H1 (cell line): ENCODE data around the gene DIP2B. TPM values are rescaled to one million over a fixed set of nuclear protein-coding genes. Genes with fewer than 3 reads are reported as not detected.

Source experiments
- CTCF ChIA-PET: fragments of 300-600 bp; sonication (Branson Sonifier 250); formaldehyde crosslinking; loops from one replicate; lab custom pipeline; 2021; ENCODE audit not compliant: partially characterized antibody; lab: Charles Lee
- POLR2A ChIA-PET: fragments of 300-600 bp; sonication (Branson Sonifier 250); formaldehyde crosslinking; loops from one replicate; lab custom pipeline; 2021; ENCODE audit warnings: inconsistent platforms; ENCODE audit not compliant: partially characterized antibody; lab: Charles Lee
- DNase-seq, 2 experiments: peaks; one replicate each; pipeline versions ENCODE4 v3.0.0 to v3.0.0-alpha.2; 2010 to 2022; ENCODE audit warnings: low spot score in 2 of 2, low read depth in 1 of 2, mixed read lengths in 1 of 2
- FAIRE-seq: peaks from 2 replicates; lab custom pipeline; 2011; peaks lifted over from hg19 to GRCh38; lab: Jason Lieb, UNC
- H2AFZ ChIP-seq: 2 replicates; pipeline ENCODE4 v1.8.1; 2012; ENCODE audit warnings: low read length, inconsistent platforms
- H2AK5ac ChIP-seq: 2 replicates; pipeline ENCODE4 v1.6.1; 2013; ENCODE audit warnings: low read depth, low read length
- H2BK120ac ChIP-seq: replicated peaks from 2 replicates; pipeline ENCODE3; 2013; ENCODE audit warnings: low read depth, low read length, inconsistent platforms
- H2BK12ac ChIP-seq: 2 replicates; pipeline ENCODE4 v1.6.1; 2013; ENCODE audit warnings: low read depth, low read length
- H2BK15ac ChIP-seq: 2 replicates; pipeline ENCODE4 v1.6.1; 2013; ENCODE audit warnings: low read length
- H2BK20ac ChIP-seq: 2 replicates; pipeline ENCODE4 v1.6.1; 2013; ENCODE audit warnings: low read length
- H2BK5ac ChIP-seq: 2 replicates; pipeline ENCODE4 v1.6.1; 2013; ENCODE audit warnings: low read depth, low read length
- H3K14ac ChIP-seq: 2 replicates; pipeline ENCODE4 v1.6.1; 2013; ENCODE audit warnings: inconsistent platforms; ENCODE audit not compliant: insufficient read length
- H3K18ac ChIP-seq: 2 replicates; pipeline ENCODE4 v1.6.1; 2013; ENCODE audit warnings: low read length; ENCODE audit errors: extremely low read depth
- H3K23ac ChIP-seq: 2 replicates; pipeline ENCODE4 v1.6.1; 2013; ENCODE audit warnings: inconsistent platforms; ENCODE audit not compliant: insufficient read length
- H3K23me2 ChIP-seq: 2 replicates; pipeline ENCODE4 v1.6.1; 2013; ENCODE audit warnings: low read depth, low read length
- H3K27ac ChIP-seq: 2 replicates; pipeline ENCODE4 v1.6.1; 2011; ENCODE audit warnings: low read depth, low read length, inconsistent platforms
- H3K27me3 ChIP-seq, 4 experiments: replicated peaks in 1 of 4; 1 replicate in 1 of 4; 2 replicates in 3 of 4; pipeline versions ENCODE4 v1.6.1 to v1.8.1; 2011 to 2013; ENCODE audit warnings: low read length in 3 of 4, mild to moderate bottlenecking in 3 of 4, inconsistent platforms in 2 of 4, mixed read lengths in 2 of 4, moderate library complexity in 1 of 4; ENCODE audit not compliant: control insufficient read depth in 3 of 4, insufficient read depth in 3 of 4; ENCODE audit errors: extremely low read depth in 1 of 4
- H3K36me3 ChIP-seq, 4 experiments: 2 replicates each; pipeline versions ENCODE4 v1.6.1 to v1.8.1; 2011 to 2013; ENCODE audit warnings: mild to moderate bottlenecking in 4 of 4, low read length in 3 of 4, moderate library complexity in 2 of 4, control low read depth in 1 of 4, inconsistent platforms in 1 of 4; ENCODE audit not compliant: insufficient read depth in 4 of 4, control insufficient read depth in 2 of 4
- H3K4ac ChIP-seq: replicated peaks from 2 replicates; pipeline ENCODE3; 2013; ENCODE audit warnings: low read length, low read depth, mixed read lengths, inconsistent platforms; ENCODE audit not compliant: insufficient read length
- H3K4me1 ChIP-seq, 4 experiments: replicated peaks in 1 of 4; 1 replicate in 1 of 4; 2 replicates in 3 of 4; pipeline versions ENCODE4 v1.6.1 to v1.8.1; 2011 to 2013; ENCODE audit warnings: low read length in 3 of 4, inconsistent platforms in 2 of 4, mixed read lengths in 1 of 4; ENCODE audit not compliant: insufficient read depth in 4 of 4, control insufficient read depth in 3 of 4
- H3K4me2 ChIP-seq, 2 experiments: 2 replicates each; pipeline versions ENCODE4 v1.6.1 to v1.8.1; 2011 to 2013; ENCODE audit warnings: low read depth in 2 of 2, low read length in 2 of 2, control low read depth in 1 of 2, inconsistent platforms in 1 of 2, mild to moderate bottlenecking in 1 of 2; ENCODE audit not compliant: insufficient read depth in 1 of 2
- H3K4me3 ChIP-seq, 4 experiments: fragments of 200-600, 300-600 bp in 1 of 4; sonication (generic), shearing (Covaris generic), sonication (Bioruptor Twin) in 1 of 4; 2 replicates each; pipeline versions ENCODE4 v1.5.1 to v1.8.1; 2011 to 2016; ENCODE audit warnings: low read length in 4 of 4, low read depth in 3 of 4, control low read depth in 2 of 4, inconsistent platforms in 2 of 4, mild to moderate bottlenecking in 2 of 4, mixed read lengths in 1 of 4, moderate library complexity in 1 of 4; ENCODE audit not compliant: insufficient read depth in 2 of 4; ENCODE audit errors: extremely low read depth in 1 of 4
- H3K56ac ChIP-seq: replicated peaks from 2 replicates; pipeline ENCODE3; 2013; ENCODE audit warnings: low read depth, mild to moderate bottlenecking, mixed read lengths, low read length, inconsistent platforms; ENCODE audit not compliant: insufficient read length
- H3K79me1 ChIP-seq: 2 replicates; pipeline ENCODE4 v1.6.1; 2013; ENCODE audit warnings: low read depth, low read length, control low read depth
- H3K79me2 ChIP-seq, 2 experiments: 2 replicates each; pipeline versions ENCODE4 v1.6.1 to v1.8.1; 2012 to 2013; ENCODE audit warnings: low read length in 2 of 2, mild to moderate bottlenecking in 2 of 2, inconsistent platforms in 1 of 2; ENCODE audit not compliant: insufficient read depth in 2 of 2, control insufficient read depth in 1 of 2
- H3K9ac ChIP-seq, 4 experiments: replicated peaks in 1 of 4; 1 replicate in 1 of 4; 2 replicates in 3 of 4; pipeline versions ENCODE4 v1.6.1 to v1.8.1; 2011 to 2013; ENCODE audit warnings: low read depth in 3 of 4, low read length in 3 of 4, control low read depth in 2 of 4, mild to moderate bottlenecking in 2 of 4, moderate library complexity in 2 of 4, inconsistent platforms in 1 of 4; ENCODE audit errors: extremely low read depth in 1 of 4
- H3K9me3 ChIP-seq, 2 experiments: 2 replicates each; pipeline versions ENCODE4 v1.6.1 to v1.8.1; 2012 to 2013; ENCODE audit warnings: mild to moderate bottlenecking in 2 of 2, moderate library complexity in 2 of 2, control low read depth in 1 of 2, inconsistent platforms in 1 of 2, low read depth in 1 of 2, low read length in 1 of 2, mixed read lengths in 1 of 2; ENCODE audit not compliant: insufficient read depth in 2 of 2
- H4K20me1 ChIP-seq, 2 experiments: replicated peaks in 1 of 2; 2 replicates each; pipeline versions ENCODE3 to v1.8.1; 2011 to 2013; ENCODE audit warnings: inconsistent platforms in 2 of 2, low read length in 2 of 2, mild to moderate bottlenecking in 1 of 2; ENCODE audit not compliant: insufficient read depth in 2 of 2, control insufficient read depth in 1 of 2
- H4K5ac ChIP-seq: 2 replicates; pipeline ENCODE4 v1.6.1; 2013; ENCODE audit warnings: low read length, low read depth, mixed read lengths, inconsistent platforms; ENCODE audit not compliant: insufficient read length
- H4K8ac ChIP-seq: 2 replicates; pipeline ENCODE4 v1.8.0; 2013; ENCODE audit warnings: mild to moderate bottlenecking, moderate library complexity, low read length, inconsistent platforms; ENCODE audit not compliant: insufficient read depth; ENCODE audit errors: extremely low read depth
- H4K91ac ChIP-seq: replicated peaks from 2 replicates; pipeline ENCODE3; 2013; ENCODE audit warnings: low read length, mixed read lengths, inconsistent platforms; ENCODE audit not compliant: insufficient read length
- BACH1 ChIP-seq: IDR thresholded peaks from 2 replicates; pipeline ENCODE4 v1.6.1; 2012; ENCODE audit warnings: low read length, improper control_type of control experiment
- BRCA1 ChIP-seq: IDR thresholded peaks from 2 replicates; pipeline ENCODE4 v1.6.1; 2012; ENCODE audit warnings: low read depth, low read length, improper control_type of control experiment
- CBX8 ChIP-seq: fragments of 300-800, 300-1000 bp; sonication (generic); IDR thresholded peaks from 2 replicates; pipeline ENCODE4 v1.7.1; 2016; ENCODE audit warnings: low read depth, low read length, borderline replicate concordance
- CEBPB ChIP-seq: IDR thresholded peaks from 2 replicates; pipeline ENCODE4 v1.6.1; 2012; ENCODE audit warnings: low read depth, low read length
- CREB1 ChIP-seq: IDR thresholded peaks from 2 replicates; pipeline ENCODE4 v1.6.1; 2012; ENCODE audit warnings: inconsistent platforms
- FOSL1 ChIP-seq: IDR thresholded peaks from 2 replicates; pipeline ENCODE4 v1.6.1; 2011; ENCODE audit warnings: mild to moderate bottlenecking, low read depth, low read length, moderate library complexity; ENCODE audit not compliant: insufficient read depth
- HDAC2 ChIP-seq, 2 experiments: fragments of 300-600 bp in 1 of 2; sonication (generic) in 1 of 2; IDR thresholded peaks; 2 replicates each; pipeline ENCODE4 v1.6.1; 2011 to 2012; ENCODE audit warnings: low read depth in 2 of 2, low read length in 2 of 2, mild to moderate bottlenecking in 2 of 2, moderate library complexity in 2 of 2, borderline replicate concordance in 1 of 2, inconsistent platforms in 1 of 2
- PHF8 ChIP-seq: fragments of 200-600 bp; sonication (generic); conservative IDR thresholded peaks from 2 replicates; pipeline ENCODE4 v1.7.1; 2012; ENCODE audit warnings: low read depth, mild to moderate bottlenecking, inconsistent platforms, low read length, moderate library complexity
- POLR2A ChIP-seq, 2 experiments: IDR thresholded peaks; 1 replicate in 1 of 2; 2 replicates in 1 of 2; pipeline ENCODE4 v1.6.1; 2011; ENCODE audit warnings: low read depth in 2 of 2, low read length in 2 of 2, mild to moderate bottlenecking in 2 of 2; ENCODE audit errors: control extremely low read depth in 1 of 2
- POLR2AphosphoS5 ChIP-seq: IDR thresholded peaks from 2 replicates; pipeline ENCODE4 v1.6.1; 2011; ENCODE audit warnings: low read depth, low read length
- RBBP5 ChIP-seq: IDR thresholded peaks from 2 replicates; pipeline ENCODE4 v1.7.1; 2012; ENCODE audit warnings: low read depth, mild to moderate bottlenecking, inconsistent platforms, low read length, moderate library complexity, borderline replicate concordance
- RFX5 ChIP-seq: IDR thresholded peaks from 2 replicates; pipeline ENCODE4 v1.6.1; 2011; ENCODE audit warnings: low read depth, low read length, improper control_type of control experiment, borderline replicate concordance
- SAP30 ChIP-seq: fragments of 300-600 bp; sonication (generic); IDR thresholded peaks from 2 replicates; pipeline ENCODE4 v1.7.1; 2012; ENCODE audit warnings: low read length, moderate library complexity, mild to moderate bottlenecking, inconsistent platforms; ENCODE audit not compliant: insufficient read depth, insufficient replicate concordance
- SIX5 ChIP-seq: IDR thresholded peaks from 2 replicates; pipeline ENCODE4 v1.6.1; 2011; ENCODE audit warnings: mild to moderate bottlenecking, low read depth, low read length
- SUZ12 ChIP-seq: fragments of 200-600 bp; sonication (generic); IDR thresholded peaks from 2 replicates; pipeline ENCODE4 v1.6.1; 2012; ENCODE audit warnings: mild to moderate bottlenecking, inconsistent platforms, low read length, moderate library complexity, mixed read lengths
- YY1 ChIP-seq: IDR thresholded peaks from 2 replicates; pipeline ENCODE4 v1.6.1; 2011; ENCODE audit warnings: low read depth, mild to moderate bottlenecking, low read length
- WGBS, 2 experiments: shearing (Covaris generic) in 1 of 2; methylation state at CpG; one replicate each; pipeline versions ENCODE4 v1.1.6 to v1.1.7; 2013 to 2015; ENCODE audit warnings: low lambda C conversion rate in 2 of 2, mixed read lengths in 2 of 2, inconsistent platforms in 1 of 2, low coverage in 1 of 2, missing lambda C conversion rate in 1 of 2; ENCODE audit not compliant: insufficient replicate concordance in 2 of 2, insufficient coverage in 1 of 2, insufficient read length in 1 of 2; ENCODE audit errors: extremely low coverage in 1 of 2, missing lambda C conversion rate in 1 of 2; 5-methylcytosine and 5-hydroxymethylcytosine counted together
- polyA plus RNA-seq, 7 experiments: library from polyadenylated mRNA; depleted of rRNA in 3 of 7; stranded (reverse) in 5 of 7; unstranded in 2 of 7; fragments of >200 nt in 5 of 7; fragments of 200-250 nt in 2 of 7; gene quantifications; 1 replicate in 5 of 7; 2 replicates in 1 of 7; 4 replicates in 1 of 7; pipeline versions ENCODE4 v1.2.1 to v1.2.3, GENCODE V29; 2011 to 2013; ENCODE audit warnings: missing spikeins in 2 of 7, mixed read lengths in 2 of 7
- total RNA-seq: library from RNA; stranded (reverse); fragmentation: NEBNext Ultra II Directional; extraction: Animal tissue kit (Norgen Biotek cat#: 25700); gene quantifications from 2 replicates; pipeline ENCODE4 v1.2.1, GENCODE V29; 2021

The DIP2B gene
- total and polyA plus RNA-seq, 2 of the 8 experiments (the other 6 are each of a cell fraction or from before 2014, with no cell fraction given): 11.1 to 29.6 TPM

GRCh38 chr12:50545213-50545612 lies 40.4 kb downstream of the DIP2B start:
- Histone ChIP-seq H3K27me3 (no peaks in the 10 kb centered on the region), H3K14ac (no peak overlapping the region), H3K23me2 (no peaks in the 10 kb centered on the region), H3K36me3 (no peaks in the 10 kb centered on the region), H2BK120ac (no peak overlapping the region), H3K79me2 (peaks cover 0 to 57% of the 10 kb centered on the region in 2 experiments; a peak in 2 of 4 replicates), H3K56ac (no peak overlapping the region), H4K8ac (no peak overlapping the region), H4K5ac (no peak overlapping the region), H3K4me1 (peaks cover 0 to 3% (median 0%) of the 10 kb centered on the region in 4 experiments; a peak in 1 of 7 replicates), H3K9me3 (no peaks in the 10 kb centered on the region), H2BK5ac (no peak overlapping the region), H2BK20ac (no peak overlapping the region), H2BK15ac (no peak overlapping the region), H3K79me1 (no peaks in the 10 kb centered on the region), H2BK12ac (no peak overlapping the region), H3K9ac (no peak overlapping the region), H2AK5ac (no peak overlapping the region), H3K4me3 (no peak overlapping the region), H4K91ac (no peak overlapping the region), H3K23ac (no peak overlapping the region), H3K27ac (no peak overlapping the region), H2AFZ (no peak overlapping the region), H4K20me1 (no peaks in the 10 kb centered on the region), H3K18ac (no peak overlapping the region), H3K4me2 (no peak overlapping the region), H3K4ac (no peak overlapping the region)
- ChIA-PET CTCF (interaction anchor here (0.5 kb wide), 1 partner anchor 9 kb away, joined by 4 read pairs; no protein-coding TSS in a partner anchor), POLR2A (interaction anchor here (1.2 kb wide), 1 partner anchor 18 kb away, joined by 6 read pairs; no protein-coding TSS in a partner anchor)
- 85% methylated on average over 3 of the region's 5 CpGs; no CpG with 5 or more reads in 1 of the 2 experiments for WGBS, 2 experiments
- DNase-seq: no peak
- FAIRE-seq: no peak
- TF ChIP-seq CREB1 (no peak), HDAC2 (IDR thresholded peaks at IDR 0.05; ENCODE audit: borderline replicate concordance in 1 of 2, low read depth in 2 of 2, low read length in 2 of 2) (no peak), POLR2AphosphoS5 (no peak), CBX8 (no peak), RFX5 (no peak), FOSL1 (no peak), SUZ12 (no peak), BACH1 (no peak), SIX5 (no peak), PHF8 (no peak), SAP30 (no peak), BRCA1 (no peak), POLR2A (IDR thresholded peaks at IDR 0.05; ENCODE audit: control extremely low read depth in 1 of 2, low read depth in 2 of 2, low read length in 2 of 2) (no peak), YY1 (no peak), CEBPB (no peak), RBBP5 (no peak)
